Testis (tissue), 2 donors: ENCODE data around the gene IL34.

ENCODE experiments used
- CTCF ChIP-seq, 3 experiments: fragments of 450-650 bp in 2 of 3; fragments of 200-600 bp in 1 of 3; sonication (generic) in 1 of 3; IDR thresholded peaks; one replicate each; pipeline ENCODE4 v1.5.1; 2016 to 2019; ENCODE audit warnings: antibody characterized with exemption in 3 of 3, mild to moderate bottlenecking in 2 of 3, moderate library complexity in 1 of 3
- POLR2A ChIP-seq: fragments of 450-650 bp; IDR thresholded peaks from one replicate; pipeline ENCODE4 v1.6.1; 2017; ENCODE audit warnings: antibody characterized with exemption, mild to moderate bottlenecking, moderate library complexity

DNA sequence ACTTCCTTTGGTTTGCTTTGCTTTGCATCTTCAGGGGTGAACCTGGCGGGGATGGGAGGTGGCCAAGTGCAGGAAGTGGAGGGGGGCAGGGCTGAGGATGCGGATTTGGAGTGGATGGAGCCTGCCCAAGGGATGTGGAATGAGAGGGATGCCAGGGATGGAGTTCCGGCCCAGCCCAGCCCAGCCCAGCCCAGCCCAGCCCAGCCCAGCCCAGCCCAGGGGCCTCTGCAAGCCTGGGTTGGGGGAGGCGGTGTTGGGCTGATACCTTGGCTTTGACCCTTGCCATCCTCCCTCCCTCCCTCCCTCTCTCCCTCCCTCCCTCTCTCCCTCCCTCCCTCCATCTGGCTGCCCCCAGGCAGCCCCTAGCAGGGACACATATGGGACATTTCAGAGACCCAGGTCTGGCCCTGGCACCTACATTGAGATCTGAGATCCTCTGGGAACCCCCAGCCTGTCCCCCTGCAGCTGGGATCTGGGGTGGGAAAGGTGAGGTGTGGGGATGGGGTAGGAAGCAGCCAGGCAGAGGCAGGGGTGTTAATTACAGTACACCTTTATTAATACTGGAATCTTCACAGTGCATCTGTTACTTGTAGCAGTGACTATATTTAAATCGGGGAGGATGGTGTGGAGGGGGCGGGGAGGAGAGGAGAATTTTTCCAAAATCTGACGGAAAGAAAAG lies 14.5 kb downstream of the IL34 start:
- TF ChIP-seq CTCF (IDR thresholded peaks at IDR 0.05) (no peak), POLR2A (no peak)
